K562 (cell line): ENCODE data around the gene TMEM151A.

Experiments used
- BHLHE40 ChIP-seq: IDR thresholded peaks from 2 replicates; pipeline ENCODE4 v1.6.1; 2011; ENCODE audit warnings: low read length, improper control_type of control experiment
- HBP1 ChIP-seq: fragments of 450-650 bp; formaldehyde crosslinking; IDR thresholded peaks from 2 replicates; pipeline ENCODE4 v1.4.0; 2022; ENCODE audit warnings: missing genetic modification characterization
- KDM4B ChIP-seq, 2 experiments: fragments of 450-650 bp in 1 of 2; sonication (generic) in 1 of 2; IDR thresholded peaks; 2 replicates each; pipeline ENCODE4 v1.6.1; 2016 to 2017; ENCODE audit warnings: borderline replicate concordance in 2 of 2, antibody characterized with exemption in 1 of 2, low read depth in 1 of 2, mild to moderate bottlenecking in 1 of 2
- POLR3G ChIP-seq: IDR thresholded peaks from 2 replicates; pipeline ENCODE4 v1.6.1; 2011; ENCODE audit not compliant: insufficient read length, insufficient replicate concordance; ENCODE audit errors: extremely low read depth
- TF ChIP-seq, protein P1 (sequence below), 3 experiments: IDR thresholded peaks in 2 of 3; conservative IDR thresholded peaks in 1 of 3; 2 replicates each; pipeline ENCODE4 v1.5.1; 2011 to 2012; ENCODE audit warnings: low read length in 3 of 3, mild to moderate bottlenecking in 3 of 3, control low read depth in 2 of 3, improper control_type of control experiment in 1 of 3, inconsistent platforms in 1 of 3, low read depth in 1 of 3, mixed read lengths in 1 of 3, moderate library complexity in 1 of 3; ENCODE audit not compliant: insufficient read depth in 2 of 3

GRCh38 chr11:66327171-66328030 is 35.7 kb downstream of the TMEM151A start:
- TF ChIP-seq BHLHE40 (no peak), HBP1 (CRISPR knock-in tag) (0 out of 2 replicates have a peak, but pooled peaks have one; percentile 61), KDM4B (IDR thresholded peaks at IDR 0.05; ENCODE audit: borderline replicate concordance in 2 of 2, low read depth in 1 of 2) (no peak), POLR3G (no peak)
- TF ChIP-seq, protein P1, sequence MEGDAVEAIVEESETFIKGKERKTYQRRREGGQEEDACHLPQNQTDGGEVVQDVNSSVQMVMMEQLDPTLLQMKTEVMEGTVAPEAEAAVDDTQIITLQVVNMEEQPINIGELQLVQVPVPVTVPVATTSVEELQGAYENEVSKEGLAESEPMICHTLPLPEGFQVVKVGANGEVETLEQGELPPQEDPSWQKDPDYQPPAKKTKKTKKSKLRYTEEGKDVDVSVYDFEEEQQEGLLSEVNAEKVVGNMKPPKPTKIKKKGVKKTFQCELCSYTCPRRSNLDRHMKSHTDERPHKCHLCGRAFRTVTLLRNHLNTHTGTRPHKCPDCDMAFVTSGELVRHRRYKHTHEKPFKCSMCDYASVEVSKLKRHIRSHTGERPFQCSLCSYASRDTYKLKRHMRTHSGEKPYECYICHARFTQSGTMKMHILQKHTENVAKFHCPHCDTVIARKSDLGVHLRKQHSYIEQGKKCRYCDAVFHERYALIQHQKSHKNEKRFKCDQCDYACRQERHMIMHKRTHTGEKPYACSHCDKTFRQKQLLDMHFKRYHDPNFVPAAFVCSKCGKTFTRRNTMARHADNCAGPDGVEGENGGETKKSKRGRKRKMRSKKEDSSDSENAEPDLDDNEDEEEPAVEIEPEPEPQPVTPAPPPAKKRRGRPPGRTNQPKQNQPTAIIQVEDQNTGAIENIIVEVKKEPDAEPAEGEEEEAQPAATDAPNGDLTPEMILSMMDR (IDR thresholded peaks at IDR 0.05 in 2 of 3, conservative IDR thresholded peaks at IDR 0.05 in 1 of 3; ENCODE audit: insufficient read depth in 2 of 3, low read depth in 1 of 3, low read length in 3 of 3) = no peak
